Activated naive CD4-positive, alpha-beta T cell (primary cell): ENCODE data around the gene POLR1A.

Experiments used
- DNase-seq, 4 experiments: peaks; one replicate each; lab custom pipeline; 2025; lab: John Stamatoyannopoulos, UW

Gene POLR1A

GRCh38 chr2:85978883-85979780 lies 126.6 kb downstream of the POLR1A start:
- no peak for DNase-seq

- no peak for DNase-seq
These were observed 129.4 kb downstream of the POLR1A start for GRCh38 chr2:85976106-85976920.

GRCh38 chr2:85975581-85975980 lies 130.1 kb downstream of the POLR1A start:
- DNase-seq = no peak

- no peak for DNase-seq
These were observed 131.3 kb downstream of the POLR1A start for GRCh38 chr2:85974390-85974789.

GRCh38 chr2:85972355-85972754 lies 133.3 kb downstream of the POLR1A start:
- DNase-seq = no peak

GRCh38 chr2:85971366-85971765 lies 134.3 kb downstream of the POLR1A start:
- DNase-seq = no peak
